HG03103 (cell line): Measurements from ENCODE around the gene POLRMT.
"Not testable (repeated sequence)": the region's sequence is repeated elsewhere in the genome, so short reads cannot be mapped to it uniquely, and the experiment has no call there.

Source experiments
- ATAC-seq: cut with Tn5 transposase; IDR thresholded peaks from one replicate; pipeline ENCODE4 v1.9.1; 2021; ENCODE audit warnings: low read depth; ENCODE audit not compliant: unreplicated experiment

POLRMT gene

DNA sequence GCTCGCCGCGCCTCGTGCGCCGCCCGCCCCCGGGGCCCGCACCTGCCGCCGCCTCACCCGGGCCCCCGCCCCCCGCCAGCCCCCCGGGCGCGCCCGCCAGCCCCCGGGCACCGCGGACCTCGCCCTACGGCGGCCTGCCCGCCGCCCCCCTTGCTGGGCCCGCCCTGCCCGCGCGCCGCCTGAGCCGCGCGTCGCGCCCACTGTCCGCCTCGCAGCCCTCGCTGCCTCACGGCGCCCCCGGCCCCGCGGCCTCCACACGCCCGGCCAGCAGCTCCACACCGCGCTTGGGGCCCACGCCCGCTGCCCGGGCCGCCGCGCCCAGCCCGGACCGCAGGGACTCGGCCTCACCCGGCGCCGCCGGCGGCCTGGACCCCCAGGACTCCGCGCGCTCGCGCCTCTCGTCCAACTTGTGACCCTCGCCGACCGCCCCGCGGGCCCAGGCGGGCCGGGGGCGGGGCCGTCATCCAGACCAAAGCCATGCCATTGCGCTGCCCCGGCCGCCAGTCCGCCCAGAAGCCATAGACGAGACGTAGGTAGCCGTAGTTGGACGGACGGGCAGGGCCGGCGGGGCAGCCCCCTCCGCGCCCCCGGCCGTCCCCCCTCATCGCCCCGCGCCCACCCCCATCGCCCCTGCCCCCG is 17.2 kb downstream of the POLRMT start:
- no peak for ATAC-seq

DNA sequence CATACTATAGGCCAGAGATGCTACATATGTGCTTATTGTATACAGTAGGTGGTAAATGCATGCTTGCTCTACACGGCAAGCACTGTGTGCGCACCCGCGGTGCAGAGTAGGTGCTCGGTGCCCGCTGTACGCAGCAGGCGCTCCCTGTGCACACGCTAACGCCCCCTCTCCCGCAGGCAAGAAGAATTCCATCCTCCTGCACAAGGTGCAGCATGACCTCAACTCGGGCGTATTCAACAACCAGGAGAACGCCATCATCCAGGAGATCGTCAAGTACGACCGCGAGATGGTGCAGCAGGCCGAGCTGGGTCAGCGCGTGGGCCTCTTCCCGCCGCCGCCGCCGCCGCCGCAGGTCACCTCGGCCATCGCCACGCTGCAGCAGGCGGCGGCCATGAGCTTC is 17.7 kb downstream of the POLRMT start:
- no peak for ATAC-seq

DNA sequence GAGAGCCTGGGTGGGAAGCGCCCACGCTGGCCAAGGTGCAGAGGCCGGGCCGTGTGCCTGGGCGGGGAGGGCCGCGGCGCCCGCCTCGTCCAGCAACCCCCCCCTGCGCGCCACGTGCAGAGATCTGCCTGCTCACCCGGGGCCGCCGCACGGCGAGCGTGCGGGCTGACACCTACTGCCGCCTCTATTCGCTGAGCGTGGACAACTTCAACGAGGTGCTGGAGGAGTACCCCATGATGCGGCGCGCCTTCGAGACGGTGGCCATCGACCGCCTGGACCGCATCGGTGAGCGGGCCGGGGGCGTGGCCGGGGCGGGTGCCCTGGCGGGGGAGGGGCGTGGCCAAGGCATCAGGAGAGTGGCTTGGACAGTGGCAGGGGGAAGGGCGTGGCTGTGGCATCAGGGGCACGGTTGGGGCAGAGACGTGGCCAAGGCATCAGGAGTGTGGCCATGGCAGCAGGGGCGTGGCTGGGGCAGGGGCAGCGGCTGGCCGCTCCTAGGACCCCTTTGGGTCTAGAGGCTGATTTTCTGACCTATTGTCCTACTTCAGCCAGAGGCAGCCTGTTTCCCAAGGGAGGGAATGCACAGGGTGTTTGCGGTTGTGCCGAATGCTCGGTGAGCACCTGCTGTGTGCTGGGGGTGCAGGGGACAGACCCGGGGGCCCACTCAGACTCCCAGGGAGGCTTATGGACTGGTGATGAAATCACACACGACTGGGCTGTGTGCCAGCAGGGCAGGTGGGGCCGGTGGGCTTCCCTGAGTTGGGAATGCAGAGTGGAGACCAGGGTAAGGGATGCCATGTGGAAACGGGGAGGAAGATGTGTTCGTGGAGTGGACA is 19.4 kb downstream of the POLRMT start:
- ATAC-seq, result no peak

DNA sequence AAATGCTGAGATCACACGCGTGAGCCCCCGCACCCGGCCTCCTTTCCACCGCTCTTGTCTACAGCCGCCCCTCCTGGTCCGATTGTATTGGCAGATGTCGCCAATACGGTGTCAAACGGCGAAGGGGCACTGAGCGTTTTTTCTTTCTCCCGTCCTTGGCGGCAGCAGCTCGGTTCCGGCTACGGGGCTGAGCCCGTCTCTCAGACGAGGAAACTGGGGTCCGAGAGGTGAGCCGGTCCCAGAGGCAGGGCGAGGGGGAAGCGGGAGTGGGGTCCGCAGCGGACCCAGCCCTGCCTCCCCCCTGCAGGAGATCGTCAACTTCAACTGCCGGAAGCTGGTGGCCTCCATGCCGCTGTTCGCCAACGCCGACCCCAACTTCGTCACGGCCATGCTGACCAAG is 20.4 kb downstream of the POLRMT start:
- ATAC-seq, result no peak

DNA sequence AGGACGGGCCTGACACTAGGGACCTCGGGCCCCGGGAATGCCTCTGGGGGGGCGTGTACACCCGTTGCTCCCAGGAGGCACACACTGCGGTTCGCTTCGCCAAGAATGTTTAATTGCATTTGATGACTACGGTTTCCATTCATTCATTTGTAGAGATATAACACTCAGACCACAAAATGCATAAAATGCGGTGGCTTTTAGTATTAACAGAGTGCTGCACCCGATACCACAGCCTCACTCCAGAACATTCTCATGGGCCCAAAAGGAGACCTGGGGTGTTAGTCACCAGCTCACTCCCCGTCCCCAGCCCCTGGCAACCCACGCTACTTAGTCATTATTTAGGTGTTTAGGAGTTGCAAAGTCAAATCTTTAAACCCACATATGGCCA is 21.9 kb downstream of the POLRMT start:
- ATAC-seq, result no peak

DNA sequence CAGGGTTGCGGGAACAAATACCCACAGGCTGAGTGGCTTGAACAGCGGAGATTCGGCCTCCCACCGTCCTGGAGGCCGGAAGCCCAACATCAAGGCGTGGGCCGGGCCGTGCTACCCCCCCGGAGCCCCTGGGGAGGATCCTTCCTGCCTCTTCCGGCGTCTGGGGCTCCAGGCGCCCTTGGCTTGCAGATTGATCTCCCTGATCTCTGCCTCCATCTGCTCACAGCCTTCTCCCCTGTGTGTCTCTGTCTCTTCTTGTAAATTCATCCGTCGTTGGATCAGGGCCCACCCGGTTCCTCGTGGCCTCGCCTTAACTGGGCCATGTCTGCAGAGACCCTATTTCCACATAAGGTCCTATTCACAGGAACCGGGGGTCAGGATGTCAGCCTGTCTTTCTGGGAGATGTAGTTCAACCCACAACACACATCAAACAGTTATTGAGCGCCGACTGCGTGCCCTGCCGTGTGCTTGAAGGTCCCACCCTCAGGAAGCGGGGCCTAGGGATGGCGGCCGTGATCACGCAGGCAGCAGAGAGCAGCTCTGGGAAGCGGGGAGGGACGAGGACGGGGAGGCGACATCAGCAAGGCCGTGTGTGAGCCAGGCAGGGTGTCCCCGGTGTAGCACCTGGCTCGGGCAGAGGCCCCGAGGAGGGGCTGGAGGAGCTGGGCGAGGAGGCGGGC is 22.4 kb downstream of the POLRMT start:
- no peak for ATAC-seq

DNA sequence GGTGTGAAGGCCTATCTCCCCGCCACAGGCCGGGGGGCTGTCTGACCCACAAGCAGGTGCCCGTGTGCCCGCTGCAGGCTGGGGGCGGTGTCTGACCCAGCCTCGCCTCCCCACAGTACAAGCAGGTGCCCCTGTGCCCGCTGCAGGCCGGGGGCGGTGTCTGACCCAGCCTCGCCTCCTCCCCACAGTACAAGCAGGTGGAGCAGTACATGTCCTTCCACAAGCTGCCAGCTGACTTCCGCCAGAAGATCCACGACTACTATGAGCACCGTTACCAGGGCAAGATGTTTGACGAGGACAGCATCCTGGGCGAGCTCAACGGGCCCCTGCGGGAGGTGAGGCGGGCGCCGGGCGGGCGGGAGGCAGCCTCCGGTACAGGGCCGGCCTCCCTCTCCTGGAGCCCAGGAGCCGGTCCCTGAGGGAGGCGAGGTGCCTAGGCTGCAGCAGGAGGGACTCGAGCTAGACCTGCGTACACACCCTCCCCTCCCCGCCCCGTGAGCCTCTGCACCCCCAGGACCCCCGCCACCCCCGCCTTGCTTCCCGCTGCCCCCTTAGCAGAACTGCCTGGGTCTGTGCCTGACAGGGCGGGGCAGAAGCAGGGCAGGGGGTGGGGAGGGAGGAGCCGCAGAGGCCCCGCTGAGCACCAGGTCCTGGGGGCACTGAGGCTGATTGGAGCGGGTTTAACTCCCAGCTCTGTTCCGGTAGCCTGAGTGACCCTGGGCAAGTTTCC is 23.1 kb downstream of the POLRMT start:
- ATAC-seq, result no peak

DNA sequence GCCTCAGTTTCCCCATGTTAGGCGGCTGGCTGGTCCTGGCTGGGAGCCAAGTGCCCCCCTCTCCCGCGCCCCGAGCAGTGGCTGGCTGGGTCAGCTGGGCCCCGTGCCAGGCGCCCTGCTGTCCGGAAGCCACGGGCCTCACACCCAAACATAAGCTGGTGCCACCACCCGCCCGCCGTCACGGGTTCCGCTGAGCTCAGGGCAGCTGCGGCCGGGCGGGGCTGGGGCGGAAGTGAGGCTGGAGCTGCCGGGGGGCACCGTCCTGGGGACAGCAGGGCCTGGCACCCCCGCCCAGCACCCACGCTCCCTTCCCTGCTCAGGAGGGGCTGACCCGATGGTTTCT is 24.4 kb downstream of the POLRMT start:
- no peak for ATAC-seq

DNA sequence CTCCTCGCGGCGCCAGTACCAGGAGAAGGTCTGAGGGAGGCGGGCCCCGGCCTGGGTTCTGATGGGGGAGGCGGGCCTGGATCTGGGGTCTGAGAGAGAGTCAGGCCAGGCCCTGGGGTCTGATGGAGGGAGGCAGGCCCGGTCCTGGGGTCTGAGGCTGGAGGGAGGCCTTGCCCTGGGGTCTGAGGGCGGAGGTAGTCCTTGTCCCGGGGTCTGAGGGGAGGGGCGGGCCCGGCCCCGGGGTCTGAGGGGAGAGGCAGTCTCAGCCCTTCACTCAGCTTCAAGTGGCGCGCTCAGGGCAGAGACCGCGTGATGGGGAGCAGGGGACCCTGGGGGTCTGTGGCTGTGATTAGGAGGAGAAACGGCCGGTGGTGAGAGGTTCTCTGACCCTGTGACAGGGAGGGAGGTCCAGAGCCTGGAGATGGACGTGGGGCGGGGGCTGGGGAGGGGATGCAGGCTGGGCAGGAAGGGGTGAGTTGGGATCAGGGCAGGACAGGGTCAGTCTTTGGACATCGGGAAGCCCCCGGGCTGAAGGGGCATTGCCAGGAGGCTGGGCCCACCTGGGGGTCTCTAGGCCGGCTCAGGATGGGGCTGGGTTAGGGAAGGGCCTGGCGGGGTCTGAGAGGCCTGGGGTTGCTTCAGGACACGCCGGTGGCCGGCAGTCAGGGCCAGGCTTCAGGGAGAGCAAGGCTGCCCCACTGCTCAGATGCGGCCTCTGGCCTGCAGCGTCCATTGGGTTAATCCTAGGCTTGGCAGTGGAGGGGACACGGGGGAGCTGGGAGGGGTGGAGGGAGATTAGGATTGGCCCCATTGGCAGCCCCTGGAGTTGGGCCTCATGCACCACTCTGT is 25.0 kb downstream of the POLRMT start:
- ATAC-seq, result no peak

DNA sequence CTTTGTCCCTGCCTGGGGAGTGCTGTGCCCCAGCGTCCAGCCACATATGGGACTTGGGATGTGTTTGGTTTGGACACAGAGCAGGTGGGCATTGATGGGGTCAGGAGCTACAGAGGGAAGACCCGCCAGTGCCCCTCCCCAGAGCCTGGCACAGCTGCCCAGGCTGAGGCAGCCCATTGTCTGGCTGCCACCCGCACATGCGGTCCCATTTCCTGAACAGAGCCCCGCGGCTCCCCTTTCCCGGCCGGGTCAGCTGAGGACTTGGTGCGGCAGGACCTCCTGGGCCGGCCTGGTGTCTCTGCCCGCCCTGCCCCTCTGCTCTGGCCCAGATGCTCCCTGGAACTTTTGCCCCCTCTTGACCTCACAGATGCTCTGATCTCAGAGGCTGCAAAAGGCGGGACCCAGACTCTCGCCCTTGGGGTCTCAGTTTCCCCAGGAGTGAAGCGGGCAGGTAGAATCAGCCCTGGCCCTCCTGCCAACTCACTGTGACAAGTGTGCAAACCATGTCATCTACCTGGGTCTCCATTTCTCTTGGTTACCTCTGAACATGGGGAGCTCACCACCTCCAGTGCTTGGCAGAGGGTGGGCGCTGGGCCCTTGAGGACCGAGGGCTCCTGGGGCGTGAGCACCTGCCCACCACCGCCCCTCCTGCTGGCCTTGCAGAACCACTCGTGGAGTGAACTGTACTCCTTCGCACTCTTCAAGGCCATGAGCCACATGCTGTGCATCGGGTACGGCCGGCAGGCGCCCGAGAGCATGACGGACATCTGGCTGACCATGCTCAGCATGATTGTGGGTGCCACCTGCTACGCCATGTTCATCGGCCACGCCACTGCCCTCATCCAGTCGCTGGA is 25.8 kb downstream of the POLRMT start:
- ATAC-seq, result no peak

DNA sequence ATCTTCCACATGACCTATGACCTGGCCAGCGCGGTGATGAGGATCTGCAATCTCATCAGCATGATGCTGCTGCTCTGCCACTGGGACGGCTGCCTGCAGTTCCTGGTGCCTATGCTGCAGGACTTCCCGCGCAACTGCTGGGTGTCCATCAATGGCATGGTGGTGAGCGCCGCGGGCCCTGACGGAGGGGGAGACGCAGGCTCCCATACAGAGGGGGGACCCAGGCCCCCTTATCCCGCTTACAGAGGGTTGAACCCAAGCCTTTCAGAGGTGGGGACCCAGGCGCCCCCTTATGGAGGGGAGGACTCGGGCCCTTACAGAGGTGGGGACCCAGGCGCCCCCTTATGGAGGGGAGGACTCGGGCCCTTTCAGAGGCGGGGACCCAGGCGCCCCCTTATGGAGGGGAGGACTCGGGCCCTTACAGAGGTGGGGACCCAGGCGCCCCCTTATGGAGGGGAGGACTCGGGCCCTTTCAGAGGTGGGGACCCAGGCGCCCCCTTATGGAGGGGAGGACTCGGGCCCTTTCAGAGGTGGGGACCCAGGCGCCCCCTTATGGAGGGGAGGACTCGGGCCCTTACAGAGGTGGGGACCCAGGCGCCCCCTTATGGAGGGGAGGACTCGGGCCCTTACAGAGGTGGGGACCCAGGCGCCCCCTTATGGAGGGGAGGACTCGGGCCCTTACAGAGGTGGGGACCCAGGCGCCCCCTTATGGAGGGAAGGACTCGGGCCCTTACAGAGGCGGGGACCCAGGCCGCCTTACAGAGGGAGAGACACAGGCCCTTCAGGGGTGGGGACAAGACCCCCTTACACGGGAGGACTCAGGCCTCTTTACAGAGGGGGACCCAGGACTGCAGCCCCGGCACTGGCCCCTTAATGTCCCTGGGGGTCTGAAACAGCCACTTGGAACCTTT is 28.0 kb downstream of the POLRMT start:
- not testable (repeated sequence) for ATAC-seq

DNA sequence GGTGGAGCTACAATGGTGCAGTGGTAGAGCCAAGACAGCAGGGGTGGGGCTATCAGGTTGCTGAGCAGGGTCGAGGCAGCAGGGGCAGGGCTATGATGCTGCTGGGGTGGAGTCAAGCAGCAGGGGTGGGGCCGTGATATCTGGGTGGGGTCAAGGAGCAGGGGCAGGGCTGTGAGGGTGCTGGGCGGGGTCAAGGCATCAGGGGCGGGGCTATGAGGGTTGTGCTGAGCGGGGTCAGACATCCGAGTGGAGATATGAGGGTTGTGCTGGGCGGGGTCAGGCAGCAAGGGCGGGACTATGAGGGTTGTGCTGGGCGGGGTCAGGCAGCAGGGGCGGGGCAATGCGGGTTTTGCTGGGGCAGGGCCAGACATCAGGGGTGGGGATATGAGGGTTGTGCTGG is 29.0 kb downstream of the POLRMT start:
- no peak for ATAC-seq

DNA sequence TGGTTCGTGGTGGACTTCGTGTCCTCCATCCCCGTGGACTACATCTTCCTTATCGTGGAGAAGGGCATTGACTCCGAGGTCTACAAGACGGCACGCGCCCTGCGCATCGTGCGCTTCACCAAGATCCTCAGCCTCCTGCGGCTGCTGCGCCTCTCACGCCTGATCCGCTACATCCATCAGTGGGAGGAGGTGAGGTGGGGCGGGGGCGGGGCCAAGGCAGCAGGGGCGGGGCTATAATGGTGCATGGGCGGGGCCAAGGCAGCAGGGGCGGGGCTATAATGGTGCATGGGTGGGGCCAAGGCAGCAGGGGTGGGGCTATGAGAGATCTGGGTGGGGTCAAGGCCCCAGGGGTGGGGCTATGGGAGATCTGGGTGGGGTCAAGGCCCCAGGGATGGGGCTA is 29.6 kb downstream of the POLRMT start:
- ATAC-seq, result not testable (repeated sequence)

DNA sequence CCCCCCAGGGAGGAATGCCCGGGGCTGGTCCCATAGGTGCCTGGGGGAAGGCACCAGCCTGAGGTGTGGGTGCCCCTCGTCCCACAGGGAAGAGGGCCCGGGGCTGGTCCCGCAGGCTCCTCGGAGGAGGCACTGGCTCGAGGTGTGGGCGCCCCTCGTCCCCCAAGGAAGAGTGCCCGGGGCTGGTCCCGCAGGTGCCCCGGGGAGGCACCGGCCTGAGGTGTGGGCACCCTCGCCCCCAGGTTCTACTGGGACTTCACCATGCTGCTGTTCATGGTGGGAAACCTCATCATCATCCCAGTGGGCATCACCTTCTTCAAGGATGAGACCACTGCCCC is 30.1 kb downstream of the POLRMT start:
- not testable (repeated sequence) for ATAC-seq

DNA sequence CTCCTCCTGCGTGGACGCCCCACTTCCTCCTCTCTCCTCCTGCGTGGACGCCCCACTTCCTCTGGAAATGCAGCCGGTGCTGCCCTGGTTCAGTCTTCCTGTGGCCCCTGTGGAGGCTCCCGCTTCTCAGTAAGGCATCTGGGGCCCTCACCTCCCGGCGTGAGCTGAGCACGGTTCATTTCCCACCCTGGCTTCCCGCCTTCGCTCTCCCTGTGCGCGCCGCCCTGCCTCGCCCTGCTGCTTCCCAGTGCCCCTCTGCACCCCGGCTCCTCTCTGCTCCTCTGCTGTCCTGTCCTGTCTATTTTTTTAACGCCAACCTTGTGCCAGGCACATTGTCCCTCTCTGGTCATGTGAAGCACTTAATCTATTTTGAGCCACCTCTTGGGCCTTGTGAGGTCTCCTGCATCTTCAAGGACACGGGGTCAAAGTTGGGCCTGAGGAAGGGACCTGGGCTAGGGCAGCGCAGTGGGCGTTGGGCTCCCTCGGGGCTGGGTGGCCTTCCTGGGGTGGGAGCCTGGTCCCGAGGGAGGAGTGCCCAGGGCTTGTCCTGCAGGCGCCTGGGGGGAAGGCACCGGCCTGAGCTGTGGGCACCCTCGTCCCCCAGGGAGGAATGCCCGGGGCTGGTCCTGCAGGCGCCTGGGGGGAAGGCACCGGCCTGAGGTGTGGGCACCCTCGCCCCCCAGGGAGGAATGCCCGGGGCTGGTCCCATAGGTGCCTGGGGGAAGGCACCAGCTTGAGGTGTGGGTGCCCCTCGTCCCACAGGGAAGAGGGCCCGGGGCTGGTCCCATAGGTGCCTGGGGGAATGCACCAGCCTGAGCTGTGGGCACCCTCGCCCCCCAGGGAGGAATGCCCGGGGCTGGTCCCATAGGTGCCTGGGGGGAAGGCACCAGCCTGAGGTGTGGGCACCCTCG is 30.7 kb downstream of the POLRMT start:
- ATAC-seq, result no peak

DNA sequence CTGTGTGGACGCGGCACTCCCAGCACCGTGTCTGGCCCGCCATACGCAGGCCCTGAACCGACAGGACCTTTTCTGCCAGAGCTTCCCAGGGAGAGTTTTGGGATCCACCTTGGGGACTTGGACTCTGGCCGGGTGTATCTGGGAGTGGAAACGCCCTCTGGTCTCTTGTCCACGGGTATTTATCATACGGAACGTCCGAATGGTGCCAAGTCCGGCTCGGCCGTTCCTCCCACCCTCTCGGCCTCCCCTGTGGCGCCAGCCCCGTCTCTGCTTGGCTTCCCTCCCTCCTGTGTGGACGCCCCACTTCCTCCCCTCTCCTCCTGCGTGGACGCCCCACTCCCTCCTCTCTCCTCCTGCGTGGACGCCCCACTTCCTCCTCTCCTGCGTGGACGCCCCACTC is 31.5 kb downstream of the POLRMT start:
- ATAC-seq, result no peak

DNA sequence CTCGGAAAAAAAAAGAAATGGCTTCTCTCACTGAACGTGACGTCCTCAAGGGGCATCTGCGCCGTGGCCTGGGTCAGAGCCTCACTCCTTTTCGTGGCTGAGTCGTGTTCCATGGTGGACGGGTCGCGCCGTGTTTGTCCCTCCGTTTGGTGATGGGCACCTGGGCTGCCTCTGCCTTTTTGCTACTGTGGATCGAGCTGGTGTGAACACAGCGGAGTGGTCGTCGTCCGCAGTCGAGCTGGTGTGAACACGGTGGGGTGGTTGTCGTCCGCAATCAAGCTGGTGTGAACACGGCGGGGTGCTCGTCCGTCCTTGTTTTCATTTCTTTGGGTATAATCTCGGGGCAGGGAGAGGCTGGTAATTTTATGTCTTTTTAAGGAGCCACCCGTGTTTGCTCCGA is 32.0 kb downstream of the POLRMT start:
- ATAC-seq, result no peak
